Stimulated activated CD4-positive, alpha-beta T cell treated with anti-CD3 and anti-CD28 coated beads, TNF-alpha, amount 100 ng/mL, for 4 hours (primary cell): ENCODE data around the gene ZBTB8A.
"Not testable (repeated sequence)": the region's sequence is repeated elsewhere in the genome, so short reads cannot be mapped to it uniquely, and the experiment has no call there.

ENCODE experiments used
- DNase-seq, 3 experiments: peaks; one replicate each; pipeline ENCODE4 v3.0.0-alpha.2; 2020; ENCODE audit warnings: low read depth in 3 of 3

Gene ZBTB8A

DNA sequence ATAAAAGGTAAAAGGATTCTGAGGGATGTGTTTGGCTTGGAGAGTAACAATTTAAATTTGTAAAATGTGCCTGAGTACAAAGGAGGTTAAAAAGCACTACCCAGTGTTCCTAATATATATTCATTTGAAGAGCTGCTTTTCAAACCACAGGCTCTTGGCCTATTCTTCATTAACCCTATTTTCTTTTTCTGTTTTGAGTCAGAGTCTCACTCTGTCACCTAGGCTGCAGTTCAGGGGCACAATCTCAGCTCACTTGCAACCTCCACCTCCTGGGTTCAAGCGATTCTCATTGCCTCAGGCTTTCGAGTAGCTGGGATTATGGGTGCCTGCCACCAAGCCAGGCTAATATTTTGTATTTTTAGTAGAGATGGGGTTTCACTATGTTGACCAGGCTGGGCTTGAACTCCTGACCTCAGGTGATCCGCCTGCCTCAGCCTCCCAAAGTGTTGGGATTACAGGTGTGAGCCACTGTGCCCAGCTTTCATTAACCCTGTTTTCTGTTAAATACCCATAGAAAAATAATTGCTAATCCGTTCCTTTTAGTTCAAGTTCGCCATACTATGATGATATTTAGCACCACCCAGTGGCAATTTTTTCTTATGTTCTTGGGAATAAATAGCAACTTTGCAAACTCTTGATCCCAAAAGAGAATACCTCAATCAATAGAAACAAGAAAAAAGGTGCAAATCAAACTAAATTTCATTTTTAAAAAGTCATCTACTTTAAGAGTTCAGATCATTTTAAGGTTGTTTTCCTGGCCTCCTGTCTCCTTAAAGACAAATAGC is 80.7 kb downstream of the ZBTB8A start:
- no peak for DNase-seq

DNA sequence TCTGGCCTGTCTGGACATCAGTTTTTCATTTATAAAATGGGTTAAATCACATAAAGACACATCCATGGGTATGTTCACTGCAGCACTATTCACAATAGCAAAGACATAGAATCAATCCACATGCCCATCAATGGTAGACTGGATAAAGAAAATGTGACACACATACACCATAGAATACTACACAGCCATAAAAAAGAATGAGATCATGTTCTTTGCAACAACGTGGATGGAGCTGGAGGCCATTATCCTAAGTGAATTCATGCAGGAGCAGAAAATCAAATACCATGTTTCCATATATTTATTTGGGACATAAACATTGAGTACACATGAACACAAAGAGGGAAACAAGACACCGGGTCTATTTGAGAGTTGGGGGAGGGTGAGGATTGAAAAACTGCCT is 83.0 kb downstream of the ZBTB8A start:
- DNase-seq: no peak

DNA sequence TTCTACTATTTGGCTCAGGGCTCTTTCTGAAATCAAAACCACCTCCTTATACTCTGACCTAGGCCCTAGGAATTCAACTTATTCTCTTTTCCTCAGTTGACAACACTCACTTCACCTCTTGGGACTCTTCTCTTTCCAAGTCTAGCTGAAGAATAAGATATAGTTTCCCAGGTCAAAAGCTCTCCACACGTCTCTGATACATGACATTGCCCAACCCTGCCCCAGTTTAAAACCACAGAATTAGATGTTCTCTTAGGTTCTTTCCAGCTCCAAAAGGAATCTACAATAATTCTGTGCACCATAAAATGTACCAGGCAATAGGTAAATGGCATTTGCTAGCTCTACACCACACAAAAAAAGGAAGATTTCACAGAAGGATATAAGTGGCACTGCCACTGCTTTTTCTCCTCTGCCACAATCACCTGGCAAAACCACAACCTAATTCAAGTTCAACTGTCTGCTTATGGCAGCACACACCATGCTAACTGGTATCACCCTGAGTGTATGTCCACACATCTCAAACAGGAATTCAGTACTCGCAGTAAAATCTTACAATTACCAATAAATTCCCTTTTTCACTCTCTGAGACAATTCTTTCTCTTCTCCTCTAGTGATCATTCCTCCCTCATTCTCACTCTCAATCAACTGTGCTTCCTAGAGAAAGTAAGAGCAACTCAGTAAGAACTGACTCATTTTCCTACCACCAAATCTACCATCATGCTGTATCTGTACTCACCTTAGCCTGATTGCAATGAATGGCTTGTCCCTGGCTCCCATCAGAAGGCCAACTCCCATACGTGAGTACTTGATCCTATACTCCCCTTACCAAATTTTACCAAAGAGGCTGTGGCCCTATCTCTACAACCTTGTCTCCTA is 83.8 kb downstream of the ZBTB8A start:
- no peak for DNase-seq

DNA sequence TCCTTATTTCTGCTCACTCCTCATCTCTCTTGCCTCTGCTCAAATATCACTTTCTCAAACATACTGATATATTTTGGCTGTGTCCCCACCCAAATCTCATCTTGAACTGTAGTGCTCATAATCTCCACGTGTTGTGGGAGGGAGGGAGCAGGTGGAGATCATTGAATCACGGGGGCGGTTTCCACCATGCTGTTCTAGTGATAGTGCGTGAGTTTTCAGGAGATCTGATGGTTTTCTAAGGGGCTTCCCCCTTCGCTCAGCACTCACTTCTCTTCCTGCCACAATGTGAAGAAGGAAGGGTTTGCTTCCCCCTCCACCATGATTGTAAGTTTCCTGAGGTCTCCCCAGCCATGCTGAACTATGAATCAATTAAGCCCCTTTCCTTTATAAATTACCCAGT is 84.5 kb downstream of the ZBTB8A start:
- peak in 1 of 3 experiments; percentile 5 for DNase-seq

DNA sequence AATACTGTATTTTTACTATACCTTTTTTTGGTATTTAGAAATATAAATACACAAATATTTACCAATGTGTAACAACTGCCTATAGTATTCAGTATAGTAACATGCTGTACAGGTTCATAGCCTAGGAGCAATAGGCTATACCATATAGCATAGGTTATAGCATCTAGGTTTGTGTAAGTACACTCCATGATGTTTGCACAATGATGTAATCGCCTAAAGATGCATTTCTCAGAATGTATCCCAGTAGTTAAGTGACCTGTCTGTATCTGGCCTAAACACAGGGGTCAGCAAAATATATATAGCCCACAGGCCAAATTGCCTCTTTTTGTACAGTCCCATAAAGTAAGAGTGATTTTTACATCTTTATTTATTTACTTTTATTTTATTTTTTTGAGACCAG is 86.9 kb downstream of the ZBTB8A start:
- no peak for DNase-seq

DNA sequence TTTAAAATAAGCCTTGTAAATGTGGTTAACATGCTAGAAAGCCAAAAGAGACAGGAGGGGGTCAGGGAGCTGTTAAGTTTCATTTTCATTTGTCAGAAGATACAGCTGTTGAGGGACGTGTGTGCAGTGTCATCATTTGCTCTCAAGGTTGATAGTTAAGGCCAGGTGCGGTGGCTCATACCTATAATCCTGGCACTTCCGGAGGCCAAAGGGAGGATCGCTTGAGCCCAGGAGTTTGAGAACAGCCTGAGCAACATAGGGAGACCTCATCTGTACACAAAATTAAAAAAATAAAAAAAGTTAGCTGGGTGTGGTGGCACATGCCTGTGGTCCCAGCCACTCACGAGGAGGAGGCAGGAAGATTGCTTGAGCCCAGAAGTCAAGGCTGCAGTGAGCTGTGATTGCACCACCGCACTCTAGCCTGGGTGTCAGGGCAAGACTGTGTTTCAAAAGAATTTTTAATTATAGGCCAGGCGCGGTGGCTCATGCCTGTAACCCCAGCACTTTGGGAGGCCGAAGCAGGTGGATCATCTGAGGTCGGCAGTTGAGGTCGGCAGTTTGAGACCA is 88.5 kb downstream of the ZBTB8A start:
- no peak for DNase-seq

DNA sequence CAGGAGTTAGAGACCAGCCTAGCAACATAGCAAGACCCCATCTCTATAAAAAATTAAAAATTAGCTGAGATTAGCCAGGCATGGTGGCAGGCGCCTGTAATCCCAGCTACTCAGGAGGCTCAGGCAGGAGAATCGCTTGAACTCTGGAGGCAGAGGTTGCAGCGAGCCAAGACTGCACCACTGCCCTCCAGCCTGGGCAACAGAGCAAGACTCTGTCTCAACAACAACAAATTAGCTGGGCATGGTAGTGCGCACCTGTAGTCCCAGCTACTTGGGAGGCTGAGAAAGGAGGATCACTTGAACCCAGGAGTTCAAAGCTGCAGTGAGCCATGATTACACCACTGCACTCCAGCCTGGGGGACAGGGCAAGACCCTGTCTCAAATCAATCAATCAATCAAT is 90.9 kb downstream of the ZBTB8A start:
- DNase-seq: not testable (repeated sequence)

DNA sequence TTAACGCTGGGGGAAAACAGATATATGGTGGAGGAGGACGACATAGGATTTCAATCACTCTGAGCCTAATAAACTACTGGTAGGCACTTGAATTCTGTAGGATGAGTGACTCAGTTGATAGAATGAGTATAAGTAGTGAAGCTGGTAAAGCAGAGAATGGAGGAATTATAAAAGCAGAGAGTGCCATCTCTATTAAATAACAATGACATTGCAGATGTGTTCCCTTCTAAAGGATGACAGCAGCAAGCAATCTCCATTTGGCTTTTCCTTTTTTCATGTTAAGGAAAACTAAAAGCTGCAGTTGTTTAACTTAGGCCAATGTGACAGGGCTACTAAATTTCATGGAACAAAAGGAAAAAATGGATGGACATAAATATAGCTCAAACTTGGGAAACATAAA is 93.6 kb downstream of the ZBTB8A start:
- no peak for DNase-seq

DNA sequence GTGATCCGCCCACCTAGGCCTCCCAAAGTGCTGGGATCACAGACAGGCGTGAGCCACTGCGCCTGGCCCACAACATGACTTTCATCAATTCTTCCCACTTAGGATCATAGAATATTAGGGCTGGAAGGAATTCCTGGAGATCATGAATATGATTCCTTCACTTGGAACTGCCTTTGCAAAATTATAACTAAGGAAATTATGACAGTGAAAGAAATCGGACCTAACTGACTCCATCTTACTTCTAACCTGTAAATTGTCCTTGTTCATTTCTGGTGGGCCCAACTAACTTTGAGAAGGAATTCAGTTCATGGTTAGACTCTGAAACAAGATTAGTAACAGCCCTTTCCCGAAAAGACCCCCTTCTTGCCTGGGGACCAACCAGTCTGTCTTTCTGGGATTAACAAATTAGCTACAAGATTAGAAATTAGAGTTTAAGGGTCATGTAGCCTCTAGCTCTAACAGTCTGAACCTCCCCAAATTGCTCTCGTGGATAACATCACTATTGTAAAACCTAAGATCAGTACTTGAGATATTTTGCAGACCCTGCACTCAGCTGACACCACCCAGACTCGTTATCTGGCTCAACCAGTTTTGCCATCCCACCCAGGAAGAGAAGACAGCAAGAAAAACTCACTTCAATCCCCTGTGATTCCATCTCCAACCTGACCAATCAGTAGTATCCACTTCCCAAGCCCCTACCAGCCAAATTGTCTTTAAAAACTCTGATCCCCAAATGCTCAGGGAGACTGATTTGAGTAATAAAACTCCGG is 96.5 kb downstream of the ZBTB8A start:
- DNase-seq: no peak

DNA sequence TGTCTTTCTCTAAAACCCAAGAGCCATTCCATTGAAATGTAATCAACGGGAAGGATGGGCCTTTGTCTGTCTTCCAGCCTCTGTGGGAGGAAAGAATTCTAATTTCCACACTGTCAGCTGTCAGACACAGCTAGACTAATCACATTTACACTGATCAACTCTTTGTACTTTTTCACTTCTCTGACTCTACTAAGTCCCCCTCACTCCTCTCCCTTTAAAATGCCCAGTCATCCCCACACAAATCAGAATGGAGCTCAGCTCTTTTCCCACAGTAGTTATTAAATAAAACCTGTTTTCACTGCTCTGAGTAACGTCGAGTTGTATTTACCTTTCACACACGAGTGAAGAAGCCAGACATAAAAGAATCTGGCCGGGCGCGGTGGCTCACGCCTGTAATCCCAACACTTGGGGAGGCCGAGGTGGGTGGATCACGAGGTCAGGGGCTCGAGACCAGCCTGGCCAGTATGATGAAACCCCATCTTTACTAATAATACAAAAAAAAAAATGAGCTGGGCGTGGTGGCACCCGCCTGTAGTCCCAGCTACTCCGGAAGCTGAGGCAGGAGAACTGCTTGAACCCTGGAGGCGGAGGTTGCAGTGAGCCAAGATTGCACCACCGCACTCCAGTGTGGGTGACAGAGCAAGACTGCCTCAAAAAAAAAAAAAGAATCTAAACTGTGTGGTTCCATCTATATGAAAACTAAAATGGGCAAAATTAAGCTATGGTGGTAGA is 97.9 kb downstream of the ZBTB8A start:
- DNase-seq: no peak

DNA sequence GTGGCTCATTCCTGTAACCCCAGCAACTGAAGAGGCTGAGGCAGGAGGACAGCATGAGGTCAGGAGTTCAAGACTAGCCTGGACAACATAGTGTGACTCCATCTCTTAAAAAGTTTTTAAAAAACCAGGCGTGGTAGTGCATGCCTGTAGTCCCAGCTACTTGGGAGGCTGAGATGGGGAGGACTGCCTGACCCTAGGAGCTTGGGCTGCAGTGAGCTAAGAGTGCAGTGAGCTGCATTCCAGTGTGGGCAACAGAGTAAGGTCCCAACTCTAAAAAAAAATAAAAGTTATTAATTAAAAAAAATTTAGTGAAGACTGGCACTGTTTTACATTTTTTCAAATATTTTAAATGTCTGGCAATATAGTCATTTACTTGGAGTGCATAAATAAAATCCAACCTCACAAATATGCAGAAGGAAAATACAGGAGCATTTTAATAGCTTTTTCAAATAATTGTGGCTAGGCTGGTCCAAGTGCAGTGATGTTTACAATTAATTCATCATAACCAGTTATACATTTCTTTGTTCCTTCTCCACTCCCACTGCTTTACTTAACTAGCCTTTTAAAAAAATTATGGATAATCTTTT is 100.4 kb downstream of the ZBTB8A start:
- no peak for DNase-seq

DNA sequence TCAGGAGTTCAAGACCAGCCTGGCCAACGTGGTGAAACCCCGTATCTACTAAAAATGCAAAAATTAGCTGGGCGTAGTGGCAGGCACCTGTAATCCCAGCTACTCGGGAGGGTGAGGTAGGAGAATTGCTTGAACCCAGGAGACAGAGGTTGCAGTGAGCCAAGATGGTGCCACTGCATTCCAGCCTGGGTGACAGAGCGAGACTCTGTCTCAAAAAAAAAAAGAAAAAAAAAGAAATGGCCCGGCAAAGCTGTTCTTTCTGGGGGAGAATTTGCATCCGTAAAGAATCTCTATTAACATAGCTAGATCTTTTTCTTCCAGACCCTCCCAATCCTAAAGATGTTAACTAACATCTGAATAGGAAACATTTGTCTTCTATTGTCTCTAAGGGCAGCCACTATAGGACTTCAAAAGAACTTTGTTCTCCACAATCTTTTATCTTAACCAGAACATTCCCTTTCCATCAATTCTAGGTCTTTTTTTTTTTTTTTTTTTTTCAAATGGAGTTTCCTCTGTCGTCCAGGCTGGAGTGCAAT is 103.1 kb downstream of the ZBTB8A start:
- not testable (repeated sequence) for DNase-seq

DNA sequence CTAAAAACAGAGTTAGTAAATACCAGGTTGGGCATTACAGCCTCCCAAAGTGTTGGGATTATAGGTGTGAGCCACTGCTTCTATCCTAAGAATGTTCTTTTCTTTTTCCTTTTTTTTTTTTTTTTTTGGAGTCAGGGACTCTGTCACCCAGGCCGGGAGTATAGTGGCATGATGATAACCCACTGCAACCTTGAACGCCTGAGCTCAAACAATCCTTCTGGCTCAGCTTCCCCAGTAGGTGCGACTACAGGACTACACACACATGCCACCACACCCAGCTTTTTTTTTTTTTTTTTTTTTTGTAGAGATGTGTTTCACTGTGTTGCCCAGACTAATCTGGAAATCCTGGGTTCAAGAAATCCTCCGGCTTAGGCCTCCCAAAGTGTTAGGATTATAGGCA is 105.2 kb downstream of the ZBTB8A start:
- DNase-seq: no peak

DNA sequence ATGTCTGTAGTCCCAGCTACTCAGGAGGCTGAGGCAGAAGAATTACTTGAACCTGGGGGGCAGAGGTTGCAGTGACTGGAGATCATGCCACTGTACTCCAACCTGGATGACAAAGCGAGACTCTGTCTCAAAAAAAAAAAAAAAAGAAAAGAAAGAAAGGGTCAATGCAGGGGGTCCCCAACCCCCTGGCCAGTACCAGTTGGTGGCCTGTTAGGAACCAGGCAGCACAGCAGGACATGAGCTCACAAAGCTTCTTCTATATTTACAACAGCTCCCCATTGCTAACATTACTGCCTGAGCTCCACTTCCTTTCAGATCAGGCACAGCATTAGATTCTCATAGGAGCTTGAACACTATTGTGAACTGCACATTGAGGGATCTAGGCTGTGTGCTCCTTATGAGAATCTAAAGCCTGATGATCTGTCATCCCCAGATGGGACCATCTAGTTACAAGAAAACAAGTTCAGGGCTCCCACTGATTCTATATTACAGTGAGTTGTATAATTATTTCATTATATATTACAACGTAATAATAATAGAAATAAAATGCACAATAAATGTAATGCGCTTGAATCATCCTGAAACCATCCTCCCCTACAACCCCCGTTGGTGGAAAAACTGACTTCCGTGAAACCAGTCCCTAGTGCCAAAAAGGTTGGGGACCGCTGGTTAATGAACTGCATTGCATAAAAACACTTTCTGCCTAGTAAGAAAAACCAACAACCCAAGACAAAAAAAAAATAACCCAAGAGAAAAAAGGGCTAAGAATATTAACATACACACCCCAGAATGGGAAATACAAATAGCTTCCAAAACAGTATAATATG is 108.3 kb downstream of the ZBTB8A start:
- no peak for DNase-seq

DNA sequence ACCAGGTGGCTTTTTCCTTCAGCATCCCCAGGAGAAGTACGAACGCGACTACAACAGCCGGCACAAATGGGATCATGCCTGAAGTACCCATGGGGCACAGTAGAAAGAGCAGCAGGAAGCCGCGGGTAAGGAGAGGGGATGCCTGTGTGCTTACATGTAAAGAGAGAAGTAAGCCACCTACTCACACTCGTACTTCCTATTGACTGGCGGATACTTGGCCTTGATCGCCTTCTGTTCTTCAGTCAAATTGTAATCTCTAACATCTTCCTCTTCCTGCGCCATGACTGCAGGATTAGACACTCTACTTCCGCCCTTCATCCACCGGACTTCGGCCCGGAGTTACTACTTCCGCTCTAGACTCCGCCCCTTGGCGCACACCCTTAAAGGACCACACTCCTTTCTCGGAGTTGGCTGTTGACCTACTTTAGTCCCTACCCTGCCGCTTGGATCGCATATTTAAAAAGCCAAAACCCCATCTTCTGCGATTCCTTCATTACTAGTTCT is 111.1 kb downstream of the ZBTB8A start, which contains the start of gene ZBTB8OS:
ZBTB8OS (minus strand) TSS at position 303 of the 504 bp plus-strand sequence; CDS start at position 282, 21 bp downstream.
- peak; percentile 64 to 80 (median 66) for DNase-seq

DNA sequence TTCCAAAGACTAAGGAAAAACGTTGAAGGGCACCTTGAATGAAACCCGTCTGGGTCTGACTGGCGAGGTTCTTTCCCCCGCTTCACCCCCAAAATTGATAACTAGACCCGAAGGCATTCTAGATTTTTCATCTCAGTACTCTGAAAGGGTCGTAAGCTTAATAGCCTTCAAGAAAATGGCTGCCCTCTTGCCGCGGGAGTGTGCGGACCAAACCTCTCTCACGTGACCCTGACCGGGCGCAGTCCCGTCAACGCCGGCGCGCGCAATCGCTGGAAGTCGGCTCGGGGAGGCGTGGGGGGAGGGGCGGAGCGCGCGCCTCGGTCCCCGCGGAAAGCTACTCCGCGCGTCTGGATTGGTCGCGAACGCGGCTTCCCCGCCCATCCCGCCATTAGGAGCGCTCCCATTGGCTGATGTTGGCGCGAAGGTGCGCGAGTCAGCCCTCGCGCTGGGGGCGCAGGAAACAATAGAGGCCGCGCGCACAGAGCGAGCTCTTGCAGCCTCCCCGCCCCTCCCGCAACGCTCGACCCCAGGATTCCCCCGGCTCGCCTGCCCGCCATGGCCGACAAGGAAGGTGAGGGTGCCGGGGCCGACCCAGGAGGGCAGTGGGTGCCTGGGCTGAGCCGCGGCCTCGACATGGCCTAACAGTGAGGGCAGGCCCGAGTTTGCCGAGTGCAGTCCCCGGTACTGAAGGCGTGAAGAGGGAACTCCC is 111.7 kb downstream of the ZBTB8A start, which contains the start of gene RBBP4:
RBBP4 (plus strand) TSS at position 457 of the 709 bp plus-strand sequence; CDS start at position 556, 99 bp downstream.
- peak; percentile 94 to 97 (median 97) for DNase-seq

DNA sequence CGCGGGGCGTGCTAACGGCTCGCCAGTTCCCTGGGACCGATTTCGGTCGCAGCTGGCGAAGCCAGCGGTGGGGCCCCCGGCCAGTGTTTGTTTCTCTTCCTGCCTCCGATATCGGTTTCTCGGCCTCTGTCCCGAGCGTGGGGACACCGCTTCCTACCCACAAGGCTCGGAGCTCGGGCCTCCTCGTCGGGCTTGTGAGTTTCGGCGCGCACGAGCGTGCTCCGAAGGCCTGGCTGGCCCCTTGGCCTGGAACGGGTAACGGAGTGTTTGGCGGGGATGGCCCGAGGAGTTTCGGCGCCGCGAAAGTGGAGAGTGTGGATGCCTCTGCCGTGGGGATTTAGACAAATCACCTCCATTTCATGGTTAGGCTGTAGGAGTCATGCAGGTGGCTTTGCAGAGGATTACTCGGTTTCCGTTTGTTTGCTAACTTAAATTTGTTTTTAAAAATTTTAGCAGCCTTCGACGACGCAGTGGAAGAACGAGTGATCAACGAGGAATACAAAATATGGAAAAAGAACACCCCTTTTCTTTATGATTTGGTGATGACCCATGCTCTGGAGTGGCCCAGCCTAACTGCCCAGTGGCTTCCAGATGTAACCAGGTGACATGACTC is 112.3 kb downstream of the ZBTB8A start:
- DNase-seq: peak in 1 of 3 experiments; percentile 2
